Endometrial microvascular endothelial cells (primary cell): ENCODE results near the gene HPSE. TPM values are rescaled to one million over a fixed set of nuclear protein-coding genes. Genes with fewer than 3 reads are reported as not detected.
"Not testable (repeated sequence)": the region's sequence is repeated elsewhere in the genome, so short reads cannot be mapped to it uniquely, and the experiment has no call there.

Experiments used
- in situ Hi-C: cut with HindIII; loops from 2 replicates; pipeline ENCODE4 v1.10.0; 2017; ENCODE audit warnings: low sequenced_read_pairs, low pct_unique_long_range_greater_than_20kb; ENCODE audit errors: inconsistent ontology term
- total RNA-seq: library from RNA; depleted of rRNA; stranded (reverse); fragments of >200 nt; gene quantifications from one replicate; pipeline ENCODE4 v1.2.3, GENCODE V29; 2015; ENCODE audit errors: inconsistent ontology term

The HPSE gene
- total RNA-seq, 1 donor from 2014 or later, result 1.8 TPM

DNA sequence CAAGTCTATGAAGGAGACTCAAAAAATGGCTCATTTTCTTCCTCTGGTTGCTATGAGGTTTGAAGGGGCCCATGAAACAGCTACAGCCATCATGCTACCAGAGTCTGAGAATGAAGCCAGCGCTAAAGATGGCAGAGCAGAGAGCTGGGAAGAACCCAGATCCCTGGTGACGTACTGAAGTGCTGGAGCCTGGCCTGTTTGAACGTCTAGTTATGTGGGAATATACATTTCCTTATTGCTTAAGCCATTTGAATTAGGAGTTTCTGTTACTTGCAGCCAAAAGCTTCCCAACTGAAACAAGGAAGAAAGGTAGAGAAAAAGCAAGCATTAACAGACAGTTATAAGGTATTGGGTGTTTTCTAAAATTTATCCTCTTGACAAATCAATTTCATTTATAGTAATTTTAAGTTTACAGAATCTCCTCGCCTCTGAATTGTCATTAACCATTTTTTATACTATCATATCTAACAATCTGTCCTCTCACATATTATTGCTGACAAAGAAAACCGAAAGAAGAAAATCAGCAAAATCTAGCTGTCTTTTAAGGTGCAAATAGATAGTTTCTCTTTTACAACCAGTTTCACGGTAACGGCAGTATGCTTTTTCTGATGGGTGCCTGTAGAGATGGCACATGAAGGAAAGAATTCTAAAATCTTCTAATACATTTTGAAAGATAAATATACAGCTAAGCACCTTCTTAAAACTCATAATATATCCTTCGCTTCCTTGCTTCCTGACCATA, 41.2 kb downstream of the HPSE start:
- in situ Hi-C loops, result loop anchor here (25.0 kb wide), 2 partner anchors 169 to 256 kb away; partner anchors contain the start of genes COPS4, HELQ and MRPS18C

DNA sequence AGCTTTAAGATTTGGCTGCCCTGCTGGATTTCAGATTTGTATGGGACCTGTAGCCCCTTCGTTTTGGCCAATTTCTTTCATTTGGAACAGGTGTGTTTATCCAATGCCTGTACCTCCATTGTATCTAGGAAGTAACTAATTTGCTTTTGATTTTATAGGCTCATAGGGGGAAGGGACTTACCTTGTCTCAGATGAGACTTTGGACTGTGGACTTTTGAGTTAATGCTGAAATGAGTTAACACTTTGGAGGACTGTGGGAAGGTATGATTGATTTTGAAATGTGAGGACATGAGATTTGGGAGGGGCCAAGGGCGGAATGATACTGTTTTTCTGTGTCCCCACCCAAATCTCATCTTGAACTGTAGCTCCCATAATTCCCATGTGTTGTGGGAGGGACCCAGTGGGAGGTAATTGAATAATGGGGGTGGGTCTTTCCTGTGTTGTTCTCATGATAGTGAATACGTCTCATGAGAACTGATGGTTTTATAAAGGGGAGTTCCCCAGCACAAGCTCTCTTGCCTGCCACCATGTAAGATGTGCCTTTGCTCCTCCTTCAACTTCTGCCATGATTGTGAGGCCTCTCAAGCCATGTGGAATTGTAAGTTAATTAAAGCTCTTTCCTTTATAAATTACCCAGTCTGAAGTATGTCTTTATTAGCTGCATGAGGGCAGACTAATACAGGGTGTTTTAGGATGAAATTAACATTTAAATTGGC, 44.4 kb downstream of the HPSE start:
- in situ Hi-C loops, result loop anchor here (25.0 kb wide), 2 partner anchors 172 to 253 kb away; partner anchors contain the start of genes COPS4, HELQ and MRPS18C

DNA sequence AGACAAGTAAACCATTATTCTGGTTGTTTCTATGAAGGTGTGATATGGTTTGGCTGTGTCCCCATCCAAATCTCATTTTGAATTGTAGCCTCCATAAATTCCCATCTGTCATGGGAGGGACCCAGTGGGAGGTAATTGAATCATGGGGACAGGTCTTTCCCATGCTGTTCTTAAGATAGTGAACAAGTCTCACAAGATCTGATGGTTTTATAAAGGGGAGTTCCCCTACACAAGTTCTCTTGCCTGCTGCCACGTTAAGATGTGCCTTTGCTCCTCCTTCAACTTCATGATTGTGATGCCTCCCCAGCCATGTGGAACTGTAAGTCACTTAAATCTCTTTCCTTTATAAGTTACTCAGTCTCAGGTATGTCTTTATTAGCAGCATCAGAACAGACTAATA, 46.3 kb downstream of the HPSE start:
- in situ Hi-C loops, result loop anchor here (25.0 kb wide), 2 partner anchors 174 to 251 kb away; partner anchors contain the start of genes COPS4, HELQ and MRPS18C

DNA sequence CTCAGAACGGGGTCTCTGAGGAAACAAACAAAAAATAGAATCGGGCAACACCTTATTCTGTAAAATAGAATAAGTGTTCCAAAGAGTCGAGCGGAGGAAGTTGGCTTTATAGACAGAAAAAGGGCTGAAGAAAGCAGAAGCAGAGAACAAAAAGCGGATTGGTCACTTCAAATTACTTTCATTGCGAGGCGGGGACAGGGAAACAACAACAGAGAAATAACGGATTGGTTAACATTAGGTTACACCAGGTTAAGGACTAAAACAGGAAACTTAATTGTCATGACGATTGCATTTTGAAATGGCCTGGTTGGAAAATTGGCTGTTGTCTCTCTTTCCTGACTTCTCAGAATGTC, 49.6 kb downstream of the HPSE start:
- in situ Hi-C loops, result loop anchor here (25.0 kb wide), 2 partner anchors 177 to 248 kb away; partner anchors contain the start of genes COPS4, HELQ and MRPS18C

DNA sequence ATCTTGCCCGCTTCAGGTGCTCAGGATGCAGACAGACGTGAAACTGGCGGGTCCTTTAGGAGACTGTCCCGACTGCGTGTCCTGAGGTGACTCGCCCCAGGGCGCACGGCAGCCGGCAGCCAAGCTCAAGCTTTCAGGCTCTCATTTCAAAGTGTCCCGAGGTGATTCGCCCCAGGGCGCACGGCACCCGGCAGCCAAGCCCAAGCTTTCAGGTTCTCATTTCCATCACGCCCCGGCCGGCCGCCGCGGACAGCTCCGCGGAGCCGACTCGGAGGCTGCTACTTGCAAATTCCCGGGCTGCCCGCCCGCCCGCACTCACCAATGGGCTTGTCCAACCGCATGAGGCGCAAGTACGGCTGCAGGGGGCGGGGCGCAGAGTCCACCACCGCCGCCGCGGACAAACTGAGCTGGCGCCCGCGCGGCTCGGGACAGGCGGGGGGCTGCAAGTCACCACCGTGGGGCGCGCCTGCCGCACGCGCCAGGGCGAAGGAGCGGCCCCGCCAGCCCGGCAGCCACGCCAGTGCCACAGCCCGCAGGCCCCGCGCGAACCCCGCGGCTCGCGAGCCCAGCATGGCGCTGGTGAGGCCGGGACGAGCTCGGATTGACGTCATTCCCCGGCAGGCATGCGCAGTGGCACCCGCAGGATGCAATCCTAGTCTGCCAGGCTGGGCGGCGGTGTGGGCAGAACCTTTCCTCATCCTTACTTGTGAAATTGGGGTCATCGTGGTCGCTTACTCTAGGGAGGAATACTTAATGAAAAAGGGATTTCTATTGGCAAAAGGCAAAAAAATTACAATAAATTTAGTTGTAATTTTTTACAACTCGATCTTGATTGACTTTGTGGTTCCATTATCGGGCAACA, 50.2 kb downstream of the HPSE start, which contains the start of gene COQ2:
COQ2 (minus strand) TSS at position 606 of the 862 bp plus-strand sequence; CDS start at position 572, 34 bp downstream.
- in situ Hi-C loops, result loop anchor here (25.0 kb wide), 2 partner anchors 178 to 247 kb away; partner anchors contain the start of genes COPS4, HELQ and MRPS18C

DNA sequence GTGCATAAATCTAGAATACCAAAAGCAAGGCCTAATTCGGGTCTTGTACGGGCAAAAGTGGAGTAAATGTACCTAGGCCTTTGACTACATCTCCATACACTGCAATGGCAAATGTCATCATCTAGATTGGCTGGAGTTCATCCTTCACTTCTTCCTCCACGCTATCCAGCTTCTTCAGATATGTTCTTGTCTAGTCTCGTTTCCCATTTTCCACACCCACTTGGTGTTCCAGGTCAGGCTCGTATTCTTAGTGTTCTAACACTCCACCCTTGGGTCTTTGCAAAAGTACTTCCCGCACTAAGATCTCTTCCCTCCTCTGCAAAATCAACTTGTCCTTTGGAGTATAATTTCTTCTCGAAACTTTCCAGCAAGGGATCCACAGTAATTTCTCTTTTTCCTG, 51.5 kb downstream of the HPSE start:
- in situ Hi-C loops, result loop anchor here (25.0 kb wide), 2 partner anchors 179 to 246 kb away; partner anchors contain the start of genes COPS4, HELQ and MRPS18C

DNA sequence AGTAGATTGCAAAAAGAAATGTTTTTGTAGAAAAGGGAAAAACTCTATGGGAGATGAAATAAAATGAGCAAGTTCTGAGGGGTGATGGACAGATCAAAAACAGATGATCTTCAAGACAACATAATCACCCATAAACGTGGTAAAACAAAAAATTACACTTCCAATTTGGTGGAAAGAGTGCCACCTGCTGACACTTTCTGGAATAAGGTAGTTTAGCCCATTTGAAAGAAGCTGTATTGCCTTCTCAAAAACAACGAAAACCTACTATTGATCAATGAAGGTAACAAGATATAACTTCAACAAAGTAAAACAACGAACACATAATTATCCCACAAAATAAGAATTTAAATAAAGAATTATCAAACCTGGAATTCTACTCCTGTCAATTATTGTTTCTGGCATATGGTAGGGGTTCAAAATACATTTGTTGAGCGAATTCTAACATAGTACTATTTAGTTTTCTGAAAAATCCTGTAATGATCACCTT, 52.6 kb downstream of the HPSE start:
- in situ Hi-C loops, result loop anchor here (25.0 kb wide), 2 partner anchors 180 to 245 kb away; partner anchors contain the start of genes COPS4, HELQ and MRPS18C

DNA sequence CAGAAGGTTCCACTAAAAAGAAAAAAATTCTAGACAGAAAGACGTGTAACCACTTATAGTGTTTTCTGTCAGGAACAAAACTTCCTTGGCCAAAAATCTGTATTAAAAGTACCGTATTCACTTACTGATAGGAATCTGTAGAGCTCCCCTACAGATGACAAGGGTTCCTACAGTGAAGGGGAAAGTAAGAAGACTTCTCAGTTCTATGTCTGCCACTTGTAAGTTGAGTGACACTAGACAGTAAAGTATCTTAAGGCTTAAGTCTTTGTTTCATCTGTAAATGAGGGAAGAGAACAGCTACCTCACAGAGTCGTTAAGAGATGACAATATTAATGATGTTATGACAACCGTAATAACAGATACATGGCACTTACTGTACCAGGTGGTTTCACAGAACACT, 53.3 kb downstream of the HPSE start:
- in situ Hi-C loops, result loop anchor here (25.0 kb wide), 2 partner anchors 181 to 244 kb away; partner anchors contain the start of genes COPS4, HELQ and MRPS18C

DNA sequence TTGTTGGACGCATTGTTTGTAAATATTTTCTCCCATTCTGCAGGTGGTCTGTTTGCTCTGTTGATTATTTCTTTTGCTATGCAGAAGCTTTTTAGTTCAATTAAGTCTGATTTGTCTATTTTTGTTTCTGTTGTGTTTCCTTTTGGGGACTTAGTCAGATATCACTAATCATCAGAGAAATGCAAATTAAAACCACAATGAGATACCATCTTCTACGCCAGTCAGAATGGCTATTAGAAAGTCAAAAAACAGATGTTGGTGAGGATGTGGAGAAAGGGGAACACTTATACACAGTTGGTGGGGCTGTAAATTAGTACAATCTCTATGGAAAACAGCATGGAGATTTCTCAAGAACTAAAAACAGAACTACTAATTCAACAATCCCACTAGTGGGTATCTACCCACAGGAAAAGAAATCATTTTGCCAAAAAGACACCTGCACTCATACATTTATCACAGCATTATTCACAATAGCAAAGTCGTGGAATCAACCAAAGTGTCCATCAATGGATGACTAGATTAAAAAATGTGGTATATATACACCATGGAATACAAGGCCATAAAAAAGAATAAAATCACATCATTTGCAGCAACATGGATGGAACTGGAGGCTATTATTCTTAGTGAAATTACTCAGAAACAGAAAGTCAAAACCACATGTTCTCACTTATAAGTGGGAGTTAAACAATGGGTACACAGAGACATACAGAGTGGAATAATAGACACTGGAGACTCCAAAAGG, 58.2 kb downstream of the HPSE start:
- in situ Hi-C loops, result loop anchor here (25.0 kb wide), 2 partner anchors 186 to 239 kb away; partner anchors contain the start of genes COPS4, HELQ and MRPS18C

DNA sequence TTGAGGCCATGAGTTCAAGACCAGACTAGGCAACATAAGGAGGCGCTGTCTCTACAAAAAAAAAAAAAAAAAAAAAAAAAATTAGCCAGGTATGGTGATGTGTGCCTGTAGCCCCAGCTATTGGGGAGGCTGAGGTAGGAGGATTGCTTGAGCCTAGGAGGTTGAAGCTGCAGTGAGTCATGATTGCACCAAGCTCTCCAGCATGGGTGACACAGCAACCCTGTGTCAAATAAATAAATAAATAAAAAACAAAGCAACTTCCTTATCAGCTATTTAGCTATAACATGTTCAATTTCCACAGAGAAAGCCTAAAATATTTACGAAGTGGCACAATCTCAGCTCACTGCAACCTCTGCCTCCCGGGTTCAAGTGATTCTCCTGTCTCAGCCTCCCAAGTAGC, 60.7 kb downstream of the HPSE start:
- in situ Hi-C loops, result not testable (repeated sequence)

DNA sequence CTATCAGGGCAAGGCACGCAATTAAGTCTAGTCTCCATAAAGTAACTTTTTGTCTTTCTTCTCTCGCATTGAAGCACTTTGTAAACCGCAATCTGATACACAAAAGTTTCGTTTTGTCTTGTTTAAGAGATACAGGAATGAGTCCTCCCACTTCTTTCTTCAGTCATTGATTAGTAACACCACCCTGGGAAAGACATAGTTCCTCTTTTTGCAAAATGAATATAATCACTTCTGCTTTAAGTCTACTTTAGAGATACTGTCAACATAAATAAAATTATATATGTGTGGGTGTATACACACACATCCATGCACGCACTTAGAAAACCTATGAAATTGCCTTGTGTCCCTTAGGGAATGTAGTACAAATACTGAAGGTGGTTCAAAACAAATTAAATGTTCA, 61.7 kb downstream of the HPSE start:
- in situ Hi-C loops, result no loop called here

DNA sequence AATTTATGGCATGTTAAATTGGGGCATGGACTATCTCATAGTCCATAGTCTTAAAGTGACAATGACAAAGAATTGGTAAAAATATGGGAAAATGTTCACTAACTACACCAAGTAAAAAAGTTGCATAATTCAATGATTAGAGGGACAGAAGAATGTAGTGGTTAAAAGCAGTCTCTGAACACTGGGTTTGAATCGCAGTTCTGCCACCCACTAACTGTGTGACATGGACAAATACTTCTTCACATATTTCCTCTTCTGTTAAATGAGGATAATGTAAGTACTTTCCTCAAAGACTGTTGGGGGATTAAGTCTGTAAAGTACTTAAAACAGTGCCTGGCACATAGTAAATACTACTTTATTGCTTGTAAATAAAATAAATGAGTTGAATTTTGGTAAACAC, 65.4 kb downstream of the HPSE start:
- in situ Hi-C loops, result no loop called here

DNA sequence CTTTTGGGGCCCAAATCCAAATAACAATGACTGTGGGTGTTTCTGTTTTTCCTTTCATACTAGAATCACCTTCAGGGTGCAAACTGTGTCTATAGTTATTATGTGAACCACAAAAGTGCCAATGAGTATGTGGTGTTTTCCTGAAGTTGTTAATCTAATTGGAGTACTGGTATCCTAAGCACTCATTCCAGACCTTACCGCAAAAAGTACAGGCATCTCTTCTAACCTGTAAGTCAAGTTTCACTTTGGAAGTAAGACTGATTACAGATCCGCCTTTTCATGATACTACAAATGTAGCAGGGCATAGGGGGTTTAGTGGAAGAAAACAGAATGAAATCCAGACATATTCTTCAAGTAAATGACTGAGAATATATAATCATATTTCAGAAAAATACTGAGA, 66.2 kb downstream of the HPSE start:
- in situ Hi-C loops, result no loop called here

DNA sequence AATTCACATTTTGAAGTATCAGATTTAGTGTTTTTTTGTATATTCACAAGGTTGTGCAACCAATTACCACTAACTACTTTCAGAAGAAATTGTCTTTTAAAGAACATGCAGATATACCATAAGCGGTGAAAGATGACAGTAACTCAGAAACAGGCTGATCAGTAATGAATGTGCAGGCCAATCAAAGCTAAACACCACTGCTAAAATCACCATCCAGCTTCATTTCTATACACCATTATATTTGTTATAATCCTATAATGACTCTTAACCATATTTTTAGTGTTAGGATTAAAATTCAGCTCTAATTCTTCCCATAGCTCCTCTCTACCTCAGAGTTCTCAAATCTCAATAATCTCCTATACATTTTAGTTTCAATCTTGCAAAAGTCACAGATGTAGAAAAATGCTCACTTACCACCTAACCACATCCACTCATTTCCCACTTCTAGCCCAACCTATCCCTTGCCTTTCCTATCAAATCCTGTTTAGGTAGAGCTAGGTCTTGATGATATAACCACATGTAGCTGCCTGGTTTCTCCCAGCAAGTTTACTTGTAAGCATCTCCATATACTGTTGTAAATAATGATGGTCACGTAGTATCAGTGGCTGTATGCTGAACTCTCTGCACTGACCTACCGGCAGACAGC, 66.7 kb downstream of the HPSE start:
- in situ Hi-C loops, result no loop called here

DNA sequence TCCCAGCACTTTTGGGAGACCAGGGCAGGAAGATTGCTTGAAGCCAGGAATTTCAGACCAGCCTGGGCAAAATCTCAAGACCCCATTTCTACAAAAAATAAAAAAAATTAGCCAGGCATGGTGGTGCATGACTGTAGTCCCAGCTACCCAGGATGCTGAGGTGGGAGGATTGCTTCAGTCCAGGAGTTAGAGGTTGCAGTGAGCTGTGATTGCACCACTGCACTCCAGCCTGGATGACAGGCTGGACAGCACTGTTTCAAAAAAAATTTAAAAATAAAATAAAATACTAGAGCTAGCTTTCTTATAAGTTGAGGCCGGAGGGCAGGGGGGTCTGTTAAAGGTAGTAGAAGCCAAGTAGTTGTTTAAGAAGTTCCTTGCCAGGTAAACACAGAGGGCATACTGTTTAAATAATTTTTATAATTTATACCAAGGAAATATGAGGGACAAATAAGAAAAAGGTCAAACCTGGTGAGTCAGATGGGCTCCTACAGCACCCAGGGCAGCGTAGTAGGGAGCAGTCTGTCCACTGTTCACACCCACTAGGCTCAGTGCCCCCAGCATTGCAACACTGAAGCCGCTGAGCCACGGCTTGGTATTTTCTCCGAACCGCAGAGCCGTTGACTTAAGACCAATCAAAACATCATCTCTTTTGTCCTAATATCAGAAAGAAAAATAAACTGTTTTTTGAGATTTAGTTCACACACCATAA, 67.4 kb downstream of the HPSE start:
- in situ Hi-C loops, result no loop called here

DNA sequence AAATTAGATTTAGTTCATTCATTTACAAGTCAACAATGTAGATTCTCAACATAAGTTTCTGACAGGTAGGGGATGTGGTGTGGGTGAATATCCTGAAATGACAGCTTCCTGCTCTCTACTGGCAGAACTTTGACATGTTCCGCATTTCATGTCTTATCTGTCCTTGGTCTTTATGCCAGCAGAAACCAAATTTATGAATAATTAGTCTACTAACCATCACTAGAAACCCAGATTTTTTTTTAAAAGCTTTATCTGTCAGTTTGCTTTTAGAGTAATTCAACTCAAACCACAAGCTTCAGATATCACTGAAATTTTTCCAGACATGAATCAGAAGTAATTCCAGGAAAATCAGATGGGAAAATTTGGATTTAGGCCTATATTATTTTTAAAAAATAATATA, 68.0 kb downstream of the HPSE start:
- in situ Hi-C loops, result no loop called here

DNA sequence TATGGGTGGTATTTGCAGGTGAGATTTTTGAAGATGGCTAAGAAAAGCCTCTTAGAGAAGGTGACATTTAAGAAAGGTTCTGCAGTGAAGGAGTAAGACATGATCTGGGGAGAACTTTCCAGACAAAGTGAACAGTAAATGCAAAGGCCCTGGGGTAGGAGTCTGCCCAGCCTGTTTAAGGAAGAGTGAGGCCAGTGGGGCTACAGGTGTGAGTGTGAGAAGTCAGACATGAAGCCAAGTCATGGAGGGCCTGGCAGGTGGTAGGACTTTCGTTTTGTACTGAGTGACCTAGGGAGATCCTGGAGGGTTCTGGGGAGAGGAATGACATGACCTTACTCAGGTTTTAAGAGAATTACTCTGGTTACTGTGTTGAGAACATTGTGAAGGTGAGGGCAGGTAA, 71.5 kb downstream of the HPSE start:
- in situ Hi-C loops, result no loop called here
